Measurements from ENCODE around the gene BANP. TPM values are rescaled to one million over a fixed set of nuclear protein-coding genes. Genes with fewer than 3 reads are reported as not detected.

Gene BANP
- total RNA-seq, 1 experiment from 2014 or later: 49.6 TPM

DNA sequence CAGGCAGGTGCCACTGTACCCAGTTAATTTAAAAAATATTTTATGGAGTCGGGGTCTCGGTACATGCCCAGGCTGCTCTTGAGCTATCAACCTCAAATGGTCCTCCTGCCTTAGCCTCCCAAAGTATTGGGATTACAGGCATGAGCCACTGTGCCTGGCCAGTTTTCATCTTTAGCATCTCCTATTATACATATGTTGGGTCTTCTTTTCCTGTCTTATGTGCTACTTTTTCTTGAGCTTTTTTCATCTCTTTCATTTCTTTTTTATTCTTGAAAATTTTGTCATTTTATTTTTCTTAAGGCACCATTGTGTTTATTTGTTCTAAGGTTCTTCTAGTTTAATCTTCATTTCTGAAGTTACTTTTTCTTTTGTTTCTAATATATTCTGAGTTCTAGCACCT is 20.7 kb downstream of the BANP start:
- Mint-ChIP-seq H3K27me3 (ENCODE audit: unreplicated experiment) (no peaks in the 10 kb centered on the region), H3K9me3 (ENCODE audit: low read depth, unreplicated experiment) (peaks cover 9% of the 10 kb centered on the region), H3K27ac (ENCODE audit: unreplicated experiment) (no peak overlapping the region), H3K4me3 (ENCODE audit: low read depth, unreplicated experiment) (no peak overlapping the region), H3K4me1 (ENCODE audit: low read depth, unreplicated experiment) (no peaks in the 10 kb centered on the region), H3K36me3 (ENCODE audit: insufficient read depth, unreplicated experiment) (peaks cover 7% of the 10 kb centered on the region)
- CTCF ChIA-PET: no interaction called here
- BruUV-seq (replicated peaks): no TSS peak
- TF ChIP-seq, protein P1, sequence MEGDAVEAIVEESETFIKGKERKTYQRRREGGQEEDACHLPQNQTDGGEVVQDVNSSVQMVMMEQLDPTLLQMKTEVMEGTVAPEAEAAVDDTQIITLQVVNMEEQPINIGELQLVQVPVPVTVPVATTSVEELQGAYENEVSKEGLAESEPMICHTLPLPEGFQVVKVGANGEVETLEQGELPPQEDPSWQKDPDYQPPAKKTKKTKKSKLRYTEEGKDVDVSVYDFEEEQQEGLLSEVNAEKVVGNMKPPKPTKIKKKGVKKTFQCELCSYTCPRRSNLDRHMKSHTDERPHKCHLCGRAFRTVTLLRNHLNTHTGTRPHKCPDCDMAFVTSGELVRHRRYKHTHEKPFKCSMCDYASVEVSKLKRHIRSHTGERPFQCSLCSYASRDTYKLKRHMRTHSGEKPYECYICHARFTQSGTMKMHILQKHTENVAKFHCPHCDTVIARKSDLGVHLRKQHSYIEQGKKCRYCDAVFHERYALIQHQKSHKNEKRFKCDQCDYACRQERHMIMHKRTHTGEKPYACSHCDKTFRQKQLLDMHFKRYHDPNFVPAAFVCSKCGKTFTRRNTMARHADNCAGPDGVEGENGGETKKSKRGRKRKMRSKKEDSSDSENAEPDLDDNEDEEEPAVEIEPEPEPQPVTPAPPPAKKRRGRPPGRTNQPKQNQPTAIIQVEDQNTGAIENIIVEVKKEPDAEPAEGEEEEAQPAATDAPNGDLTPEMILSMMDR (IDR thresholded peaks at IDR 0.05; ENCODE audit: unreplicated experiment): no peak
- no peak for DNase-seq
- intact Hi-C loops (cut with micrococcal nuclease; ENCODE audit: unreplicated experiment): no loop called here

DNA sequence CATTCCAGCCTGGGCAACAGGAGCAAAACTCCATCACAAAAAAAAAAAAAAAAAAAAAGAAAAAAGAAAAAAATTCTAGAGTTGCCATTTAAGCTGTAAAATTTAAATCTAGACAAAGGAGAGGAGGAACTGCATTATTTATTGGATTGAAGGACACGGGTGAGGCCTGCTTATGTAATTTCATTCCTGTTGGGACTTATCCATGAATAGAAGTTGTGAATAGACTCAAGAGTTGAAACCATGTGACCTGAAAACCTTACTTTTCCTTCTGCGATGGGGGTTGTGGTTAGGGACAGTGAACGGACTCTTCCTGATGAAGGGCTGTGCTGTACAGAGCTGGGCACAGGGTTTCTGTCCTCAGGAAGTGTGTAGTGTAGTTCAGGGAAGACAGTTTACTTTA is 22.5 kb downstream of the BANP start:
- DNase-seq: no peak
- peaks cover 17% of the 10 kb centered on the region for H3K36me3 Mint-ChIP-seq (ENCODE audit: insufficient read depth, unreplicated experiment)
- H3K4me3 Mint-ChIP-seq (ENCODE audit: low read depth, unreplicated experiment): no peak overlapping the region
- H3K27ac Mint-ChIP-seq (ENCODE audit: unreplicated experiment): no peak overlapping the region
- no peaks in the 10 kb centered on the region for H3K4me1 Mint-ChIP-seq (ENCODE audit: low read depth, unreplicated experiment)
- CTCF ChIA-PET: interaction anchor here (0.6 to 0.7 kb wide), 2 partner anchors 108 to 593 kb away, joined by 3 to 5 read pairs; no protein-coding TSS in a partner anchor
- TF ChIP-seq, protein P1 (IDR thresholded peaks at IDR 0.05; ENCODE audit: unreplicated experiment): no peak
- intact Hi-C loops (cut with micrococcal nuclease; ENCODE audit: unreplicated experiment): no loop called here
- no peaks in the 10 kb centered on the region for H3K27me3 Mint-ChIP-seq (ENCODE audit: unreplicated experiment)
- BruUV-seq (replicated peaks): no TSS peak
- H3K9me3 Mint-ChIP-seq (ENCODE audit: low read depth, unreplicated experiment): peaks cover 9% of the 10 kb centered on the region

DNA sequence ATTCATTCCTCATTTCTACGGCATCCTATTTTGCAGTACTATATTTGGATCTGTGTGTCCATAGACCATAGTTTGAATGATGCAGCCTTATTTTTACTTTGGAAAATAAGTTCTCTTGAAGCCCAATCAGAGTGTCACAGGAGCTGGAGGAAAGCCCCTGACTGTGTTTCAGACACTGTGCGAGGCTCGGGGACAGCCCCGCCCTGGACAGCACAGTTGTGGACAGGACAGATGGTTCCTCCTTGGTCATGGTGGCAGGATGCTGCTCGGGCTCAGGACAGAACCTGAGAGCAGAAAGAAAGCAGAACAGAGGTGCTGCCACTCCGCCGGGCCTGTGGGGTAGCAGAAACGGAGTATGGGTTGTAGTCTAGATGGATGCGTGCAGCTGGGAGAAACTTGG is 22.9 kb downstream of the BANP start:
- H3K27ac Mint-ChIP-seq (ENCODE audit: unreplicated experiment): no peak overlapping the region

GRCh38 chr16:87976665-87977064 is 25.4 kb downstream of the BANP start:
- H3K4me1 Mint-ChIP-seq (ENCODE audit: low read depth, unreplicated experiment): no peaks in the 10 kb centered on the region
- intact Hi-C loops (cut with micrococcal nuclease; ENCODE audit: unreplicated experiment): no loop called here
- peaks cover 3% of the 10 kb centered on the region for H3K9me3 Mint-ChIP-seq (ENCODE audit: low read depth, unreplicated experiment)
- TF ChIP-seq, protein P1 (IDR thresholded peaks at IDR 0.05; ENCODE audit: unreplicated experiment): no peak
- no peak overlapping the region for H3K27ac Mint-ChIP-seq (ENCODE audit: unreplicated experiment)
- no peak overlapping the region for H3K4me3 Mint-ChIP-seq (ENCODE audit: low read depth, unreplicated experiment)
- BruUV-seq (replicated peaks): no TSS peak
- no peak for DNase-seq
- H3K36me3 Mint-ChIP-seq (ENCODE audit: insufficient read depth, unreplicated experiment): peaks cover 17% of the 10 kb centered on the region
- CTCF ChIA-PET: no interaction called here
- H3K27me3 Mint-ChIP-seq (ENCODE audit: unreplicated experiment): no peaks in the 10 kb centered on the region

More for the DNA sequence above, 22.9 kb downstream of the BANP start:
- intact Hi-C loops (cut with micrococcal nuclease; ENCODE audit: unreplicated experiment): no loop called here
- no peak for DNase-seq
- H3K4me3 Mint-ChIP-seq (ENCODE audit: low read depth, unreplicated experiment): no peak overlapping the region
- BruUV-seq (replicated peaks): no TSS peak
- peaks cover 17% of the 10 kb centered on the region for H3K36me3 Mint-ChIP-seq (ENCODE audit: insufficient read depth, unreplicated experiment)
- no peaks in the 10 kb centered on the region for H3K4me1 Mint-ChIP-seq (ENCODE audit: low read depth, unreplicated experiment)
- peaks cover 9% of the 10 kb centered on the region for H3K9me3 Mint-ChIP-seq (ENCODE audit: low read depth, unreplicated experiment)
- TF ChIP-seq, protein P1 (IDR thresholded peaks at IDR 0.05; ENCODE audit: unreplicated experiment): no peak
- no peaks in the 10 kb centered on the region for H3K27me3 Mint-ChIP-seq (ENCODE audit: unreplicated experiment)
- CTCF ChIA-PET: no interaction called here

Measured in Calu3 (cell line).